ENCODE measurements around the gene TMTC4. TPM values are rescaled to one million over a fixed set of nuclear protein-coding genes. Genes with fewer than 3 reads are reported as not detected.

TMTC4 gene
- 8.7 and 17.1 TPM in 2 replicates for total RNA-seq

GRCh38 chr13:100674572-100674871 is at the start of gene TMTC4:
TMTC4 (minus strand) TSS chr13:100674795; CDS start chr13:100670362, 4,433 bp downstream.
- H3K9me3 ChIP-seq (ENCODE audit: low read depth, low read length): no peaks in the 10 kb centered on the region
- H3K27ac ChIP-seq (ENCODE audit: low read depth, low read length): no peak within 1 kb of the TSS
- no peak for DNase-seq (ENCODE audit: insufficient read length, low spot score, missing footprints)
- H4K20me1 ChIP-seq (ENCODE audit: insufficient read depth, low read length): peaks cover 9% of the 10 kb centered on the region
- peaks cover 11% of the 10 kb centered on the region for H3K4me1 ChIP-seq (ENCODE audit: insufficient read depth, low read length)
- peak within 1 kb of the TSS; percentile 85 for H3K4me2 ChIP-seq (ENCODE audit: insufficient read depth, low read length)
- TF ChIP-seq CTCF (IDR thresholded peaks at IDR 0.05; ENCODE audit: extremely low read depth, low read depth, low read length): no peak
- H2AFZ ChIP-seq (ENCODE audit: low read length): peak within 1 kb of the TSS; percentile 96
- no peaks in the 10 kb centered on the region for H3K27me3 ChIP-seq (ENCODE audit: insufficient read depth, low read length)
- peak within 1 kb of the TSS; percentile 76 for H3K4me3 ChIP-seq (ENCODE audit: insufficient read depth, low read length)
- H3K79me2 ChIP-seq (ENCODE audit: insufficient read depth, low read length): peaks cover 20% of the 10 kb centered on the region
- H3K36me3 ChIP-seq (ENCODE audit: insufficient read depth, low read length): no peaks in the 10 kb centered on the region

- DNase-seq (ENCODE audit: insufficient read length, low spot score, missing footprints): no peak
- no peak for TF ChIP-seq CTCF (IDR thresholded peaks at IDR 0.05; ENCODE audit: extremely low read depth, low read depth, low read length)
- H3K27ac ChIP-seq (ENCODE audit: low read depth, low read length): no peak overlapping the region
These were observed 47.9 kb upstream of the TMTC4 start for GRCh38 chr13:100722517-100722916.

GRCh38 chr13:100721885-100722512 is 47.4 kb upstream of the TMTC4 start:
- no peak for DNase-seq (ENCODE audit: insufficient read length, low spot score, missing footprints)
- Histone ChIP-seq H3K4me3 (ENCODE audit: insufficient read depth, low read length) (no peak overlapping the region), H3K9me3 (ENCODE audit: low read depth, low read length) (no peaks in the 10 kb centered on the region), H2AFZ (ENCODE audit: low read length) (no peak overlapping the region), H3K36me3 (ENCODE audit: insufficient read depth, low read length) (no peaks in the 10 kb centered on the region), H3K27ac (ENCODE audit: low read depth, low read length) (no peak overlapping the region), H3K4me2 (ENCODE audit: insufficient read depth, low read length) (no peak overlapping the region), H3K27me3 (ENCODE audit: insufficient read depth, low read length) (peaks cover 7% of the 10 kb centered on the region), H4K20me1 (ENCODE audit: insufficient read depth, low read length) (no peaks in the 10 kb centered on the region), H3K79me2 (ENCODE audit: insufficient read depth, low read length) (no peaks in the 10 kb centered on the region), H3K4me1 (ENCODE audit: insufficient read depth, low read length) (no peaks in the 10 kb centered on the region)
- peak; percentile 84 for TF ChIP-seq CTCF (IDR thresholded peaks at IDR 0.05; ENCODE audit: extremely low read depth, low read depth, low read length)

More at GRCh38 chr13:100722517-100722916, 47.9 kb upstream of the TMTC4 start:
- Histone ChIP-seq H3K4me2 (ENCODE audit: insufficient read depth, low read length) (no peak overlapping the region), H3K9me3 (ENCODE audit: low read depth, low read length) (no peaks in the 10 kb centered on the region), H3K79me2 (ENCODE audit: insufficient read depth, low read length) (no peaks in the 10 kb centered on the region), H3K4me3 (ENCODE audit: insufficient read depth, low read length) (no peak overlapping the region), H2AFZ (ENCODE audit: low read length) (no peak overlapping the region), H3K4me1 (ENCODE audit: insufficient read depth, low read length) (no peaks in the 10 kb centered on the region), H4K20me1 (ENCODE audit: insufficient read depth, low read length) (no peaks in the 10 kb centered on the region), H3K27me3 (ENCODE audit: insufficient read depth, low read length) (peaks cover 7% of the 10 kb centered on the region), H3K36me3 (ENCODE audit: insufficient read depth, low read length) (no peaks in the 10 kb centered on the region)

- DNase-seq (ENCODE audit: insufficient read length, low spot score, missing footprints): no peak
- no peaks in the 10 kb centered on the region for H3K36me3 ChIP-seq (ENCODE audit: insufficient read depth, low read length)
- no peaks in the 10 kb centered on the region for H3K79me2 ChIP-seq (ENCODE audit: insufficient read depth, low read length)
- no peak overlapping the region for H2AFZ ChIP-seq (ENCODE audit: low read length)
- no peaks in the 10 kb centered on the region for H3K4me1 ChIP-seq (ENCODE audit: insufficient read depth, low read length)
- H4K20me1 ChIP-seq (ENCODE audit: insufficient read depth, low read length): no peaks in the 10 kb centered on the region
- H3K4me3 ChIP-seq (ENCODE audit: insufficient read depth, low read length): no peak overlapping the region
- no peaks in the 10 kb centered on the region for H3K27me3 ChIP-seq (ENCODE audit: insufficient read depth, low read length)
- no peak overlapping the region for H3K27ac ChIP-seq (ENCODE audit: low read depth, low read length)
- H3K4me2 ChIP-seq (ENCODE audit: insufficient read depth, low read length): no peak overlapping the region
- no peak for TF ChIP-seq CTCF (IDR thresholded peaks at IDR 0.05; ENCODE audit: extremely low read depth, low read depth, low read length)
- H3K9me3 ChIP-seq (ENCODE audit: low read depth, low read length): no peaks in the 10 kb centered on the region
These were observed 41.0 kb upstream of the TMTC4 start for GRCh38 chr13:100715604-100716003.

Measured in osteoblast (primary cell).